K562 (cell line): ENCODE measurements around the gene PBRM1. TPM values are rescaled to one million over a fixed set of nuclear protein-coding genes. Genes with fewer than 3 reads are reported as not detected.

ENCODE experiments used
- FOXK1 ChIP-seq: sonication (generic); formaldehyde crosslinking; IDR thresholded peaks from 2 replicates; pipeline ENCODE4 v1.8.0; 2022; ENCODE audit warnings: missing genetic modification reagents, mild to moderate bottlenecking, borderline replicate concordance
- GABPB1 ChIP-seq: sonication (generic); formaldehyde crosslinking; IDR thresholded peaks from 2 replicates; pipeline ENCODE4 v1.8.0; 2022; ENCODE audit warnings: mild to moderate bottlenecking, missing genetic modification reagents
- TFE3 ChIP-seq: fragments of 450-650 bp; formaldehyde crosslinking; IDR thresholded peaks from 2 replicates; pipeline ENCODE4 v1.4.0; 2020; ENCODE audit warnings: mild to moderate bottlenecking, mixed read lengths
- THAP7 ChIP-seq: fragments of 250-450 bp; sonication (Bioruptor Pico); IDR thresholded peaks from 2 replicates; pipeline ENCODE4 v1.5.0; 2021
- UBTF ChIP-seq, 2 experiments: IDR thresholded peaks; 2 replicates each; pipeline ENCODE4 v1.6.1; 2012; ENCODE audit warnings: improper control_type of control experiment in 2 of 2, low read depth in 2 of 2, low read length in 2 of 2, borderline replicate concordance in 1 of 2
- XRCC5 ChIP-seq: fragments of 200-400 bp; formaldehyde crosslinking; IDR thresholded peaks from 2 replicates; pipeline ENCODE4 v1.6.1; 2017; ENCODE audit warnings: low read depth, mild to moderate bottlenecking, low read length
- ZBTB40 ChIP-seq, 2 experiments: fragments of 450-650 bp in 1 of 2; sonication (generic) in 1 of 2; formaldehyde crosslinking in 1 of 2; IDR thresholded peaks; 2 replicates each; pipeline versions ENCODE4 v1.7.1 to v1.9.0; 2016 to 2022; ENCODE audit warnings: inconsistent platforms in 1 of 2, mild to moderate bottlenecking in 1 of 2, missing genetic modification reagents in 1 of 2
- polyA plus RNA-seq, 8 experiments: library from polyadenylated mRNA; depleted of rRNA in 4 of 8; stranded (reverse) in 5 of 8; unstranded in 3 of 8; fragments of >200 nt; fragmentation: Nextera tagmentation in 2 of 8; fragmentation: Illumina TruSeq in 1 of 8; extraction: Ambion mirVana in 2 of 8; extraction: Trizol in 1 of 8; gene quantifications; 2 replicates each; pipeline versions ENCODE4 v1.2.1 to v1.2.3, GENCODE V29; 2011 to 2014; ENCODE audit warnings: inconsistent platforms in 1 of 8, missing spikeins in 1 of 8
- total RNA-seq, 7 experiments: library from RNA; depleted of rRNA in 6 of 7; stranded (reverse); fragments of >200 nt in 6 of 7; fragmentation: Illumina TruSeq in 2 of 7; extraction: Trizol in 2 of 7; gene quantifications; 2 replicates each; pipeline versions ENCODE4 v1.2.1 to v1.2.3, GENCODE V29; 2011 to 2021; ENCODE audit warnings: low replicate concordance in 1 of 7

PBRM1 gene
- total and polyA plus RNA-seq, 9 of the 15 experiments (the other 6 are each of a cell fraction or from before 2014, with no cell fraction given), result 3.9 to 31.8 (median 19.0) TPM

- TF ChIP-seq ZBTB40 (IDR thresholded peaks at IDR 0.05) (0 out of 2 replicates have a peak, but pooled peaks have one; percentile 30), ZBTB40 (CRISPR knock-in tag; IDR thresholded peaks at IDR 0.05) (no peak), THAP7 (CRISPR knock-in tag) (peak; percentile 61; the same call in 1 of the 2 replicates), GABPB1 (CRISPR knock-in tag) (peak; percentile 62), UBTF (IDR thresholded peaks at IDR 0.05; ENCODE audit: borderline replicate concordance in 1 of 2, low read depth in 2 of 2, low read length in 2 of 2) (peak in 1 of 2 experiments; percentile 24; a peak in 1 of 4 replicates), XRCC5 (no peak), TFE3 (CRISPR knock-in tag) (peak; percentile 88), FOXK1 (CRISPR knock-in tag) (peak; percentile 82; the same call in 1 of the 2 replicates)
These were observed 149.1 kb downstream of the PBRM1 start, which contains the start of gene UQCC5 (continued) for GRCh38 chr3:52536369-52537164.
